Superior temporal gyrus (tissue), 1 donor: ENCODE data around the gene CFAP74.
"Not testable (repeated sequence)": the region's sequence is repeated elsewhere in the genome, so short reads cannot be mapped to it uniquely, and the experiment has no call there.

Experiments
- DNase-seq: peaks from one replicate; pipeline ENCODE4 v3.0.0-alpha.2; 2016; ENCODE audit errors: extremely low spot score

The CFAP74 gene

GRCh38 chr1:1945782-1946393 is 57.7 kb downstream of the CFAP74 start:
- DNase-seq = no peak

DNA sequence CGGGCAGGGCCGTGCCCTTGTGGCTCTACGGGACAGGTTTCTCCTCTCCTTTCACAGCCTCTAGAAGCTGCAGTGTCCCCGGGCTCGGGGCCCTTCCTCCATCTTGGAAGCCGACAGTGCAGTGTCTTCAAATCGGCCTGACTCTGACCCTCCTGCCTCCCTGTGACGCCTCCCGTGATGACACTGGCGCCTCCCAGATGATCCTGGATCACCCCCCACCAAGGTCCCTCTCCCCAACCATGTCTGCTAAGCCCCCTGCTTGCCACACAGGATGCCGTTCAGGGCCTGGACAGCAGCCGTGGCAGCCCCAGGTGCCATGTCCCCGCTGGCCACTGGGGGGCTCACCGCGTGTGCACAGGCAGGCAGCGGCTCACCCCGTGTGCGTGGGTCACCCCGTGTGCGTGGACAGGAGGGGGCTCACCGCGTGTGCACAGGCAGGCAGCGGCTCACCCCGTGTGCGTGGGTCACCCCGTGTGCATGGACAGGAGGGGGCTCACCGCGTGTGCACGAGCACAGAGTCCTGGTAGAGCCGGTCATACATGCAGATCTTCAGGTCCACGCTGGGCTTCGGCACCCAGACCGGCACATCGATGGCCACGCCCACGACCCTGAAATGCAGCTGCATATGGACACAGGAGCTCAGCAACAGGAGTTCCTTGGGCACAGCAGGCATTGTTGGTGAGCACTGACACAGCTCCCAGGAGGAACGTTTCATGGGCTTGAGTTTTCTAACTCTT is 59.6 kb downstream of the CFAP74 start:
- DNase-seq = peak; percentile 41

DNA sequence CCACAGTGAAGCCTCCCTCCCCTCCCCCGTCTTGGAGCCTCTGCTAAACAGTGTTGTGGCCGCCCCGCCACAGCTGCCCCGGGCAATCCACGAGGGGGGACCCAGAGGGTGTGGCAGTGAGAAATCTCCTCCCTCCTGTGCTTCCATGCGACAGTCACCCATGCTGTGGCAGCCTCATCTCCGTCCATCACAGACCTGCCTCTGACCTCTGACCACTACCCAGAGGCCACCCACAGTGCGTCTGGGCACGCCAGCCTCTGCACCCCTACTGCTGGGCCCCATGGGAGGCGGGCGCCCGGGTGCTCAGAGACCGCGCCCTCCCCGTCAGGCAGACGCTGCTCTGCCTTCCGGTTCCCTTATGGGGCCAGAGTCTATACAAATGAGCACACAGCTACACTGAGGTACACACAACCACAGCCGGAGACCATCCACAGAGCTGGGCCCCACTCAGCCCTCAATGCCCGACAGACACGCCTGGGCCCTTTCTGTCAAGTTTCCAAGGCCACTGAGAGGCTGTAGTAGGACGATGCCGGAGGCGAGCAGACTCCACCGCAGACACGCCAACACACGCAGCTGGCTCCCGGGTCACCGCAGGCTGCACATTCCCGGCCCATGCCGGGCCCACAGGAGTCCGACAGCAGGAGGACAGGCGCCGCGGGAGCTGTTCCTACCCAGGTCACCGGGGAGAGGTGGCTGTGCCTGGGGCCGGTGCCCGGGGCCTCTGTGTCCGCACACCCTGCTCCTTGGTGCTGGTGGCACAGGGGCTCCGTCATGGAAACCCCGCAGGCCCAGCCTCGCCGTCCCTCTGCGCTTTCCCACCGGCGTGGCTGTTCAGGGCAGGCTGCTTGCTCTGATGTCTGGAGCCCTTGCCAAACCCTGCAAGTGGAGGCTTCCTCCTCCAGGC is 60.6 kb downstream of the CFAP74 start:
- DNase-seq = no peak

DNA sequence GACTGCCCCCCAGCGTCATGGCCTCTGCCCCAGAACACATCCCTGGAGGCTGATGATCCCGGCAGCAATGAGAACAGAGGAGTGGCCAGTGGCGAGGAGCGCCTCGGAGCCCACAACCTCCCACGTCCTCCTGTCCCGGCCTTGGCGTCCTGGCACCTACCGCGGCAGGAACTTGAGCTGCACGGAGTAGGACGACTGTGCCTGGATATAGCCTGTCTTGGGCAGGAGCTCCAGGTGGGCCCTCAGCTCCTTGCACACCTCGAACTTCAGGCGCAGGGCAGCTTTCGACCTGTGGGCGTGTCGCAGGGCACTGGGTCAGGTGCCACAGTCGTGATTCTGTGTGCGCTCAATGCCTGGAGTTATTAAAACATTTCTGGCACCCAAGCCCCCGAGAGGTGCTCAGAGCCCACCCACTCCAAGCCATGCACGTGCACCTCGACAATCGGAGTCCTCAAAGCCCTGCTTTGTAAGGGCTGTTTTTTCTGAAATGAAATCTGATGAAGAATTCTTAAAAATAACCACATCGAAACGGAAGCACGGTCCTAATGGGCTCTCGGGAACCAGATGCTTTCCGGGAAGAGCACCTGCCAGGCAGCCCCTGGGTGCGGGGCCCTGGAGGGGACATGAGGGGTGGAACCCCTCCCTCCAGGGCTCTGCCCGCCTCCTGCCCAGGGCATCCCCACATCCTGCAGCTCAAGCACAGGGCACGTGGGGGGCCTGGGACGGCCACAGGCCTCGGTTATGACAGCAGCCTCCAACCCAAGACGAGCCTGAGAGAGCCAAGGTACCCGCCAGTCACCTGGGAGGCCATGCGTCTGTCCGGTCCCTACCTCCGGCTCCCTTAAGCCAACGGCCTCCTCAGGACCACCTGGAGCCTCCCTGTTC is 61.5 kb downstream of the CFAP74 start:
- DNase-seq = no peak

GRCh38 chr1:1941211-1941841 is 62.3 kb downstream of the CFAP74 start:
- DNase-seq = no peak

GRCh38 chr1:1940123-1940425 is 63.5 kb downstream of the CFAP74 start:
- no peak for DNase-seq

DNA sequence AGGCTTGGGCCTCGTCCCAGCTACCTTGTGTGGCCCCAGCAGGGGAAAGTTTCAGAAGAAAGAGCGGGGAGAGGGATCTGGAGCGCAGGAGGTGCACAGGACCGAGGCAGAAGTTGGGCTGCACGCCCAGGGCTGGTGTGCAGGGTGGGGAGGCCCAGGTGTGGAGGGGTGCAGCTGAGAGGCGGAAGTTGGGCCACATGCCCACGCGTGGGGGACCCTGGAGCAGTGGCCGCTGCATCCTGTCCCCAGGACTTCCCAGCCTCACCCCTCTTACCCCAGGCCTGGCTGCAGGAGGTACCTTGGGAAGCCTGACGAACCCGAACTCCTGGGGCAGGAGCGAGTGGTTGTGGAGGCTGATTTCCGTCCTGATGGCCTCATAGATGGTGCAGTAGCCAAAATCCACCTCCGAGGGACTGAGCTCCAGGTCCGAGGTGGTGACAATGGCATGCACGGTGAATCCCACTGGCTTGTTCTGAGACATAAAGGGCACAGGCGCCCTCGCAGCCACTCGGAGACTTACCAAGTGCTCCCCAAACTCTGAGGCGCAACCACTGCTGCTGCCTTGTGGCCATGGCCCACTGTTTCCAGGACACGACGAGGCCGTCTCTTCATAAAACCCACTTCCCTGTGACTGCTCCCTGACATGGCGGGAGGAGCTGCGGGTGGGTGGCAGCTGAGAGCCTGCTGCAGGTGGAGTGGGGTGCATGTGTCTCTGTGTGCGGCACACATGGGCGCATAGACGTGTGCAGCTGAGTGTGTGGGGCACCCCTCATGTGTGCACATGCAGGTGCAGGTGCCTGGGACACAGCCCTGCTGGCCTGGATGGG is 64.1 kb downstream of the CFAP74 start:
- no peak for DNase-seq

GRCh38 chr1:1938613-1939295 is 64.8 kb downstream of the CFAP74 start:
- no peak for DNase-seq

GRCh38 chr1:1938276-1938573 is 65.4 kb downstream of the CFAP74 start:
- DNase-seq = no peak

DNA sequence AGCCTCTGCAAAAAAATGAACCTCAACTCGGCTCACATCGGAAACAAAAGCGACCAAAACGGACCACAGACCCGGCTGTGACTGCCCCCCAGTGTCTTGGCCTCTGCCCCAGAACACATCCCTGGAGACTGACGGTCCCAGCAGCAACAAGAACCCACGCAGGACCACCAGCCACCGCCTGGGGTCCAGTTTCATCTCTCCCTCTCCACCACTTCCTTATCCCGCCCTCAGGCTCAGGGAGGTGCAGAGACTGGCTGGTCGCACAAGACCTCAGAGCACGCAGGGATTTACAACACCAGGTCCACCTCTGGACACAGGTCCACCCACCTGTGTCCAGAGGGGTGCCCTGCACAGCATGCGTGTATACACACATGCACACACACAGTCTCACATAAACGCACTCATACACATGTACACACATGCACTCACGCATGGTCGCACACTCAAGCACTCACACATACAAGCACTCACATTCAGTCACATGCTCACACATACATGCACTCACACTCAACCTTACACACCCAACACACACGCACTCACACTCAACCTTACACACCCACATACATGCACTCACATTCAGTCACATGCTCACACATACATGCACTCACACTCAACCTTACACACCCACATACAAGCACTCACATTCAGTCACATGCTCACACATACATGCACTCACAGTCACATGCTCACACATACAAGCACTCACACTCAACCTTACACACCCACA is 65.9 kb downstream of the CFAP74 start:
- DNase-seq = no peak

DNA sequence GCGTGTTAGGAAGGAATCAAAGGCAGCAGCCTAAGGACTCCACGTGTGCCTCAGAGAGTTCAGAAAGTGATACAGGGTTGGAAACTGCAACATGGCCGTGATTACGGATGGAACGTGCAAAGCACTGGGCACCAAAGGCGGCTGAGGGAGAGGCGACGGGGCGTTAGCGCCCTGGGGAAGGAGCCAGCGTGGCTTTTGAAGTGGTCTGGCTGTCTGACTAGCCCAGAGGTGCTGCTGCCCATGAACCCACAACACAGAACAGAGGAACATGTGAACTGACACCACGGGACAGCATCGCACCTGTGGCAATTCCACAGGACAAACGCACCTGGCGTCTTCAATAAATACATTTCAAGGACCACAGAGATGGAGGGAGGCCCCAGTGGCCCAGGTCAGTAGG is 66.5 kb downstream of the CFAP74 start:
- no peak for DNase-seq

DNA sequence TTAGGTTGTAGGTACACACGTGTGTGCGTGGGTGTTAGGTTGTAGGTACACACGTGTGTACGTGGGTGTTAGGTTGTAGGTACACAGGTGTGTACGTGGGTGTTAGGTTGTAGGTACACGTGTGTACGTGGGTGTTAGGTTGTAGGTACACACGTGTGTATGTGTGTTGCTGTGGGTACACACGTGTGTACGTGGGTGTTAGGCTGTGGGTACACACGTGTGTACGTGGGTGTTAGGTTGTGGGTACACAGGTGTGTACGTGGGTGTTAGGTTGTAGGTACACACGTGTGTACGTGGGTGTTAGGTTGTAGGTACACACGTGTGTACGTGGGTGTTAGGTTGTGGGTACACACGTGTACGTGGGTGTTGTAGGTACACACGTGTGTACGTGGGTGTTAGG is 68.7 kb downstream of the CFAP74 start:
- DNase-seq = not testable (repeated sequence)

DNA sequence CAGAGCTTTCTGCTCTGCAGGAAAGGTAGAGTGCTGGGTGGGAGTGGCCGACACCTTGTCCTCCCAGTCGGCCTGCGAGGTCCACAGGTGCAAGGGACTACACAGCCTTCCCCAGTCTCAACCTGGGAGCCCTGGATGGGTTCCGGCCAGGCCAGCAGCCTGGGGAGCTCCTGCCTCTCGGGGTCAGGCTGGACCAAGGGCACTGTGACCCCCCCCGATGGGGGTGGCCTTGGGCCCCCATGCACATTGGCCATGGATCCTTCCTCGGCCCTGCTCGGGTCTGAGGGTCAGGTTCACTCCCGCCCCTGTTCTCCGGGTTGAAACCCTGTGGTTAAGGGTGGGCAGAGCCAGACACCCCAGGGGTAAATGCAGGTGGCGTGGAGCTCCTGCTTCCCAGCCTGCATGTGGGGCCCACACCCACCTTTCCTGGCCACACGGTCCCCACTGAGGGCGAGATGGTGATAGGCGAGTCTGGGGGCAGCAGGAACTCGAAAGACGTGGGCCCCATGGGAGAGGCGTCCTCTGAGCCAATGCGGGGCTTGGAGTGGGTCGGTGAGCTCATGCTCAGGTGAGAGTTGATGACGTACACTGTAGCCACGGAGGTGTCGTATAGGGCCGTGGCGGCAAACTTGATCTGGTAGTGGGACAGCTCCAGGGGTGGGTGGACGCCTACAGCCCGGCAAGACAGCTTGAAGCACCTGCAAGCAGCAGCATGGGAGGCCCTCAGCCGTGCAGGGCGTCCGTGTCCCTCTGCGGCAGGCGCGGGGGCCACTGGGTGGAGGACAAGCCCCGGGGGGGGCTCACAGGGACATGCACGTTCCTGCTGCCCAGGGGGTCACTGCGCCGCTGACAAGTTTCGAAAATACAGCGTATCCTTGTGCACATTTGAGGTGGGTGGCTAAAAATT is 73.7 kb downstream of the CFAP74 start:
- no peak for DNase-seq

- no peak for DNase-seq
Measured at GRCh38 chr1:1929102-1929638, 74.4 kb downstream of the CFAP74 start.

- no peak for DNase-seq
Measured at GRCh38 chr1:1928231-1929101, 75.1 kb downstream of the CFAP74 start.

- DNase-seq = no peak
Measured at GRCh38 chr1:1927751-1928150, 75.8 kb downstream of the CFAP74 start.
